ENCODE measurements around the gene SMPD3. TPM values are rescaled to one million over a fixed set of nuclear protein-coding genes. Genes with fewer than 3 reads are reported as not detected.
"Not testable (repeated sequence)": the region's sequence is repeated elsewhere in the genome, so short reads cannot be mapped to it uniquely, and the experiment has no call there.

The SMPD3 gene
- polyA plus RNA-seq (ENCODE audit: insufficient read length in 3 of 3), result 1 to 10 TPM; 1.0 to 2.2 (median 1.5) TPM
- long read RNA-seq, donor 1, result 0 reads
- long read RNA-seq, donor 2, result 0 reads
- long read RNA-seq, donor 3, result 0 reads
- long read RNA-seq, donor 4, result 0 reads
- long read RNA-seq, donor 5, result 0 reads
- long read RNA-seq, donor 6, result 0 reads
- long read RNA-seq, donor 7, result 0 reads
- long read RNA-seq, donor 8, result 0 reads
- long read RNA-seq, donor 9, result 0 reads
- long read RNA-seq, donor 10, result 0 reads
- long read RNA-seq, donor 11, result 0 reads
- long read RNA-seq, donor 12, result 0 reads
- long read RNA-seq, donor 13, result 0 reads
- long read RNA-seq, donor 14, result 0 reads
- long read RNA-seq, donor 15, result 0 reads
- long read RNA-seq, donor 16, result 0 reads

DNA sequence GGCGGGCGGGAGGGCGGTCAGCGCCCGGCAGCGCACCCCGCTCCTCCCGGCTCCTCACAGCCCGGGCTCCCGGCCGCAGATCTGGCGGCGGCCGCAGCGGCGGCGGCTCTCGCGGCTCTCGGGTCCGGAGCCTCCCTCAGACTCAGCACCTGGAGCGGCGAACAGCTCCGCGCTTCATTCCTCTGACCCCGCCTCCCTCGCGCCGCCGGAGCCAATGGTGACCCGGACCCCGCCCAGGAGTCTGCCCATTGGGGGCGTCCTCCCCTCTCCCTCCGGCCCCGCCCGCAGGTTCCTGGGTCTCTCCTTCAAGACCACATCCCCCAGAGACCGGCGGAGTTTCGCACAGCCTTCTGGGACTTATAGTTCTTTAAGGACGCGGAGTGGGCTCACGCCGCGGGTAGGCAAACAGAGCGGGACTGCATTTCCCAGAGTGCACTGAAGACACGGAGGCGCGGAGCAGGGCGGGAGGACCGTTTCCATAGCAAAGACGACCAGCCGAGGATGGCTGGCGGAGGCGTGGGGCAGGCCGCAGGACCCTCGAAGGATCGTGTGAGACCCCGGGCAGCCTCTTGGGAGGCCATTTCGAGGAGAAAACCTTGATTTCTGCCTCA is at the start of gene SMPD3:
SMPD3 (minus strand) TSS at position 149 of the 611 bp plus-strand sequence. CDS start 76,327 bp downstream, outside the sequence.
- peak; percentile 99 for DNase-seq

DNA sequence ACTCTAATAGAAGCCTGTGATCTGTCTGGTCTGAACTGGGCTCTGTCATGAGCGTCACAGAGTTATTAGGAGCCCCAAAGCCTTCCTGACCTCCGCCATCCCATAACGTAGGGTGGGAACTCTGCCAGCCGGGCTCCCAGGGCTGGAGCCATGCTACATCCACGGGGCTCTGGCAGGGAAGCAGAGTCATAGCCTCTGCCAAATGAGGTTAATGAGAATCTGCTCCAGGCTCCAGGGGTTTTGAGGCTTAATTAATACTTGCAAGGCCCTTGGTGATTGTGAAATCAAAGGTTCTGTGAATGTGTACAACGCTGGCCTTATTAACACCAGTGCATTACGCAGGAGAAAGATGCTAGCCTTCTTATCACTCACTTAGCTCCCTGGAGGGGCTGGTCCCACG is 48.4 kb upstream of the SMPD3 start:
- DNase-seq, result no peak

DNA sequence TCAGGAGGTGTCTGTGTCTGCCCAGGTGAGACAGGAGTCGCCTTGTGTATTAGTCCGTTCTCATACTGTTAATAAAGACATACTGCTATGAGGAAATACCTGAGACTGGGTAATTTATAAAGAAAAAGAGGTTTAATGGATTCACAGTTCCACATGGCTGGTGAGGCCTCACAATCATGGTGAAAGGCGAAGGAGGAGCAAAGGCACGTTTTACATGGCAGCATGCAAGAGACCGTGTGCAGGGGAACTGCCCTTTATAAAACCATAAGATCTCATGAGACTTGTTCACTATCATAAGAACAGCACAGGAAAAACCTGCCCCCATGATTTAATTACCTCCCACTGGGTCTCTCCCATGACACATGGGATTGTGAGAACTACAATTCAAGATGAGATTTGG is 46.0 kb upstream of the SMPD3 start:
- not testable (repeated sequence) for DNase-seq

DNA sequence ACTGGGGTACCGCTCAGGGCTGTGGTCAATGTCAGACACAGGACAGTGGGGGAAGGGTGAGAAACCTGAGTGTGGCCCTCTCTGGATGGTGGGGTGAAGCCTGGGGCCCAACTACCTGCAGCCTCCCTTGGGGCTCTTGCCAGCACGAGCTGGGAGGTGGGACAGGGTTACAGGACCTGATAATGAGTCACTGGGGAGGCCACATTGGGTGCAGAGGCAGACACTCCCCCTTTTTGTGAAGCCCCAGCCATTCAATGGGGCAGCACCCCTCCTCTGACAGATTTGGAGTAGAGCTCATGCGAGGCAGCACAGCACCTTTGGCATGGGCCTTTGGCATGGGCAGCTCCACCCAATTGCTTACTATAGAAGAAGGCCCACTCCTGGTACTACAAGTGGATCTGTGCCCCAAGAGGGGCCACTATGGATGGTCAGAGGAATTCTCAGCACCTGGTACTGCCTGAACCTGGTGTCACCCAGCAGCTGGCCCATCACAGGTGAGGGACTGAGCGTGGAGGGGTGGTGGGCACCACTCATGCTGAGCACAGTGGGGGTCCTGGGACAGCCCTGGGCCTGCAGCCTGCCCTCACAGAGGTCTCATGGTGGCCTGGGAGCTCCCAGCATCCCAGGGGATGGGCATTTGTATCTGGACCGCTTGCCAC is 45.2 kb upstream of the SMPD3 start:
- DNase-seq, result no peak

DNA sequence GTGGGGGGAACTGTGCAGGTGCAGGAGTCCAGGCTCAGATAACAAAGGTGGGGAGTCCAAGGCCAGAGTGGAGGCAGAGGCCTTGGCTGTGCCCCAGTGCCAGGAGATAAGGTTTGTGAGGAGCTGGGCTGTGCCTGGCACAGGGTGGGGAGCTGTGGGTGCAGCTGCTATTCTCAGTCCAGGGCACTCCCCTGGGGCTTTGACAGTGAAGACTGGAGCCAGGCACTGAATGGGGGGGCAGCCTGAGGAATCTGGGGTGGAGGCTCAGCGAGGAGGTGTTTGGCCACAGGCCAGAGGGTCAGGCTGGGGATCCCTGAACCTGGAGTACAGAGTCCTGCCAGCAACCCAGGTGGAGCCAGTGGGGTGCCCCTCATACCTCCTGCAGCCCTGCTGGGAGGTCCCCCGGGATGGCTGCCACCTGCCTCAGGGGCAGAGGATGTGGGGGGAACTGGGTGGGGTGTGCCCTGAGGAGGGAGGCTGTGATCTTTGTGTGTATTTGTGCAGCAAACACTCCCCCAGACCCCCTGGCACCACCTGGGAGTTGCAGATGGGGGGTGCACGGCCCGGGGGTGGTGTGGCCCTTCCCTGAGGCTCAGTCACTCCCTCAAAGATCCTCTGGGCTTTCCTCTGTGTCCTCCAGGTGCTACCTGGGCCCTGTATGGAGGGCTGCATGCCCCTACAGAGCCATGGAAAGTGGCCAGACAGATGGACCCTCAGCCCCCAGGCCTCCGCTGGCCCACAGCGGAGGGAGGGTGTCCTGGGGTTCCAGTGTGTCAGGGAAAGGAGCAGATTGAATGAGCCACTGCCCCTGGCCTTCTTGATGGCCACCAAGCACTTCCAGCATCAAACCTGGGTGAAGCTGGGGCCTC is 44.5 kb upstream of the SMPD3 start:
- no peak for DNase-seq

DNA sequence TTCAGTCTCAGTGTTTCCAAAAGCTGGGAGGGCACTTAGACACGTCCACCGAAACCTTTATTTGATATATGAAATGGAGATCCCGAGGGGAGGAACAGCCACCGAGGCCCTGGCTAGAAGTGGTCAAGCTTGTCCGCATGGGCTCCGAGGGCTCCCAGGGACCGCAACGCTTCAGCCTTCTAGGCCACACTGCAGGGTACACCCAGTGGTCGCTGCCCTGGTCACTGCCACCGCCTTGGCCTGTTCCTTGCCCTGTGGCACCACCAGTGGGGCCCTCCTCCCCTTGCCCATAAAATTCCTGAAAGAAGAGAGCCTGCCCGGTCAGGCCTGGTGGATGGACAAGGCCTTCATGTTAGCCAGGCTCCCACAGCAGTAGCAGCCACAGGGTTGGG is 43.8 kb upstream of the SMPD3 start:
- DNase-seq, result no peak

DNA sequence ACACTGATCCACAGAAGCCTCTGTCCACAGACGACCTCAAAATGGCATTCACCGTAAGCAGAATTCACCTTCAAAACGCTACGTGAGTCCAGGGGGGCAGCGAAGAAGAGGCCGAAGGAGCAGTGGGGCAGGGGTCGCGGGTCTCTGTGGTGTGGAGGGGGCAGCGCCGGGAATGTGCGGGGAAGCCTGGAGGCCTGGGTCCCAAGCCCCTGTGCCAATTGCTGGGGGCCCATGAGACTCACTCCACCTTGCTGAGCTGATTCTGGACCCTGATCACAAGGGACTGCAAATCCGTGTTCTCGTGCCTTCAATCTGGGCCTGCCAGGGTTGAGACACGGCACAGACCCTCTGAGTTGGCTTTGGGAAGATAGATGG is 43.3 kb upstream of the SMPD3 start:
- DNase-seq, result no peak

DNA sequence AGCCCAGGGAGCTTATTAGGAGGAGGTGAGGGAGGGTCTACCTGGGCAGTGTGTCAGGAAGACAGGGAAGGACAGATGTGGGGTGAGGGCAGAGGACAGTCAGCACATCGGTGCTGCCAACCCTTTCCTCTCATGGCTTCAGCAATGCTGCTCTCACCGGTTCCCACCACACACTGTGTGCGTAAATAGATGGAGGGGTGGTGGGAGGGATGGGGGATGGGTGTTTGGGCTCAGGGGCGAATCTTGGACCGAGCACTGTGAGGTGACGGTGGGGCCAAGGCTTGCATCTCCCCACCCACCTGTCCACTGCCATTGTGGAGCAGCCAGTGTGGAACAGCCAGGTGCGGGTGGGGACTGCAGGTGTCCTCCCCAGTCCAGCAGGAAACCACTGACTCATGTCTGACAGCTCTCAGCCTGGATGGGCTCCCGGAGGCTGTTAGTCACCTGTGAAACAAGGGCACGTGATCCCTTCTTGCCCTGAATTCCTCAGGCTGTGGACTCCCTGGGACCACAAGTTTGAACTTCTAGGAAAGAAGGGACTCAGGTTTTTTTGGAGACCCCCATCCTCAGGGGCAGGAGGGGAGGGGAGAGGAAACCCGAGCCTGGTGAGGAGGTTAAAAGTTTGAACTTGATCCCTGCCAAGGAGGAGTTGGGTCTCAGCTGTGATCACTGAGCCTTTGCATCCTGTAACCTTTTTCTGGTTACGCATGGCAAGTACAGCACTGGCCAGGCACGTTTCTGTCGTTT is 42.7 kb upstream of the SMPD3 start:
- DNase-seq, result peak; percentile 61

DNA sequence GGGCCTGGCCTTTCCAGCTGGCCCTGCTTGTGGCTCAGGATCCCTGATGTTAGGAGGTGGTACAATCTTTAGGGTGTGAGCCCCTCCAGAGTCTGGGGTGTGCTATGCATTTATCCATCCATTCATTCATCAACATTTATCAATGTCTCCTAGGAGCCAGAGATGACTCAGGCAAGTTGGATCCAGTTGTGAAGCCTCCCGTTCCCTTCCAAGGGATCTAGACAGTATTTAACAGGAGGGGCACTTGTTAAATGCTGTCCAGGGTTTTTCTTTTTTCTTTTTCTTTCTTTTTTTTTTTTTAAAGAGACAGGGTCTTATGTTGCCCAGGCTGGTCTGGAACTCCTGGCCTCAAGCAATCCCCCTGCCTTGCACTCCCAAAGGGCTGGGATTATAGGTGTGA is 42.0 kb upstream of the SMPD3 start:
- no peak for DNase-seq

DNA sequence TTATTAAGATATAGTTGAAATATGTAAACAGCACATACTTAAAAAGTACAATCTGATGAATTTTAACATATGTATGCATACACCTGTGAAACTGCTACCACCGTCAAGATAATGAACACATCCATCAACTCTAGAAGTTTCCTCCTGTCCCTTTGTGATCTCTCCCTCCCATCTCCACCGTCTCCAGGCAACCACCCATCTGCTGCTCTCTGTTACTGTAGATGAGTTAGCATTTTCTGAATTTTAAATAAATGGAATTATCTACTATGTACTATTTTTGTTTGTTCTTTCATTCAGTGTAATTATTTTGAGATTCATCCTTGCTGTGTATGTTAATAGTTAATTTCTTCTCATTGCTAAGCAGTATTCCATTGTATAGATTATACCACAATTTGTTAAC is 40.2 kb upstream of the SMPD3 start:
- no peak for DNase-seq

DNA sequence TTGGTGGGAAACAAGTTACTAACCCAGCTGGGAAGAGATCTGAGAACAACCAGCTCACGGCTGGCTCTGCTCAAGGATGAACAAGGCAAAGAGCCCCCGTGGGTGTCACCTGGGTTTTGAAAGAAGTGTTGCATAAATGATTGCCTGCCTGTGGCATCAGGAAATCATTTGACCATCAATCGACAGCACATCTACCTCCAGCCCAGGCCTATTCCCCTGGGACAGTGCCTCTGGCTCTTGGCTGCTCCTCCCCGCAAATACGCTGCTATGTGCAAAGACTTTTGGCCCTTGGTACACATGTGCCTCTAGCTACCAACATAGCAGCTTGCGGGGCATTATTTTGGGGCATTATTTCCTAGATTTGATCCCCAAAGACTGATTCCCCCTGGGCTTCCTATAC is 39.4 kb upstream of the SMPD3 start:
- no peak for DNase-seq

DNA sequence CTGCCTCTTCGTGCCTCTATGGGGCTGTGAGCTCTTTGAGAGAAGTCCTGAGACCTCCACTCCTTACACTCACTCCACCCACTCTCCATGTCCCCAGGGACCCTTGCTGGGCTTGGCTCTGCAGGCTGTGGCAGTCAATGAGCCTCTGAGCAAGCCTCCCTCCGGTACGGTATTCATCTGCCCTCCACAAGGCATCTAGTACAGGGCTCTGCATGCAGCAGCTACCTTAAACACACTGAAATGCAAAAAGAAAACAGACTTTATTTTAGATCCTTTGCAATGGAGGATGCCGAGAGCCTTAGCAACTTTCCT is 38.9 kb upstream of the SMPD3 start:
- no peak for DNase-seq

DNA sequence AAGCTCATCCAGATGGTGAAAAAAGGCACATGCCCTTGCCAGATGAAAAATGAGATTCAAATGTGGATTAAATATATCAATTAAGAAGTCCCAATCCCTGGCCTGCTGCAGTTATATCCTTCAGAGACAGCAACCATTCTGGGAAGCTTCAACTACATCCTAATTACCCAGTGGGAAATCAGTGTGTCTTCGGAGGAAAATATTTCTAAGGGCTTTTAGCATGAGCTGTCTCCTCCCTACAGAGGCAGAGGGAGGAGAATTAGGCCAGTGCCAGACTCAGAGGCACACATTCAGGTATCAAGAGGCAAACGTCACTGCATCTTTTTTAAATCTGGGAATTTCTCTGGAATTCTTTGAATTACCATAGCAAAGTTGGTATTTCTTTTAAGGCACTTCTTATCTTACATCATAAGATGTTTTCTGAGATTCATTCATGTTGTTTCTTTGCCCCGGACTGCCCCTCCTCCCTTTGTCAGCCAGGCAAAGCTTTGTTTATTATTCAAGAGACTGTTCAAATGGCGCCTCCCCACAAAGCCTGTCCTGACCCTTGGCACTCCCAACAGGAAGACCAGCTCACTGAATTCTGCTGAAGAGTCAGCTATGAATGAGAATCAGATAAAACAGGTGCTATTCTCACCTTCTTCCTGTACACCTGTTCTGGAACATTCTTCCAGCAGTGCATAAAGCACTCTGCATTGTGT is 38.3 kb upstream of the SMPD3 start:
- DNase-seq, result no peak

DNA sequence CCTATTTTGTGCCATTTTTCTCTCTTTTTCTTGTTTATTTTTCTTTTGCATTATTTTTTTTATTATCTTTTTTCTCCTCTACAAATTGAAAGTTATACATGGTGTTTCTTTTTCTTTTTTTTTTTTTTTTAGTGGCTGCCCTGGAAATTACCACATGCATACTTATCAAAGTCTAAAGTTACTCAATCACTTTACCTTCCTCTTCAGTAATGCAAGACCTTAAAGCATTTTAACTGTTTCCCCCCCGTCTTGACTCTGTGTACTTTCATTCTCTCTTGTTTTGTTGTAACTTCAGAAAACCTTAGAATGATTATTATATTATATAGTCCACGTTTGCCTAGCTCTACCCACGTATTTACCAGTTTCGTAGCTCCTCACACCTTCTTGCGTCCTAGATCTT is 33.3 kb upstream of the SMPD3 start:
- no peak for DNase-seq

DNA sequence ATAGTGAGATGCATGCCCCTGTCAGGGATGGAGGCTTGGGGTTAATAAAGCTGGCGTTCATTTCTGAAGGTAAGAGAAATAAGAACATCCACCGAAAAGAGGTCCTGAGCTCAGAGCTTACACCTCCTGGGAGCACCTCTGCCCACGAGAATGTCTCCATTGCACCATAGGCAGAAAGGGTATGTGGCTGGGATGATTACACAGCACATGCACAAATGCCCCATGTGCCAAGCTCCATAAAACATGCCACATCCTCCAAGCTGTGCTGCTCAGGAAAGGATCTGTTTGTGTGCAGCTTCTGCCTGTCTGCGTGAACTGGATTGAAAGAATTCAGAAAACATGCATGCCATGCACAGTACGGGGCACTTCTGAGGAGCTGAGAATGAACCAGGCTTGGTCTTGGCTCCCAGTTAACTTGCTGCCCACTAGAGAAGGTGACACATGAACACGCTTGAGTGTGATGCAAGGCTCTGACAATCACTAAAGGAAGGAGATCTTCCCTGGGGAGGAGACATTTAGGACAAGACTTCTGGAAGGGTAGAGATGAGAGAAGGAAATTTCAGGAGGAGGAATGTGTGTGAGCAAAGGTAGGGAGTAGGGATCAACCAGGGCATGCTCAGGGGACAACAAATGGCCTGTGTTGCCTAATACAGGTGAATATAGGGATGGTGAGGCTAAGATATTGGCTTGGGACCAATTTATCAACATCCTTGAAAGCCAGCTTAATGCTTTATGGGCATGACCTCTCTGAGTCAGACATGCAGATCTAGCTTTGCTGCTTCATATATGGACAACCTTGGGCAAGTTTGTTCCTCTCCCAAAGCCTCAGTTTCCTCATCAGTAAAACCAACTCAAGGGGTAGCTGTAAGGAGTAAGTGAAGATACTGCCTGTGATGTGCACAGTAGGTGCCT is 32.0 kb upstream of the SMPD3 start:
- no peak for DNase-seq

DNA sequence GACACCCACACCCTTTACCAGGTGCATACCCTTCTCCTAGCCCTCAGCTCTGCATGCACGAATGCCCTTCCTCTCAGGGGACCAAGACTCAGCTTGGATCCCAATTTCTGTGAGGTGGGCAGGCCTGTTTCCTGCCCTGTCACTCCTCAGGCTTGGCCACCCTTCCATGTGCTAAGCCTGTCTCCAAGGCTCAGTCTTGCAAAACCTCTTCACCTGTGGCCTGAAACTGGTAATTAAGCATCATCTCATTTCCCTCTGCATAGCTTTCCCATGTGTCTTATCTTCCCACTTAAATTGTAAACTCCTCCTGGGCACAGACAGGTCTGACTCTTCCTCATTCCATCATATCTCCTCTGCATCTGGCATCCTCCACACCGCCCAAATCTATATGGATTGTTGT is 31.0 kb upstream of the SMPD3 start:
- no peak for DNase-seq

DNA sequence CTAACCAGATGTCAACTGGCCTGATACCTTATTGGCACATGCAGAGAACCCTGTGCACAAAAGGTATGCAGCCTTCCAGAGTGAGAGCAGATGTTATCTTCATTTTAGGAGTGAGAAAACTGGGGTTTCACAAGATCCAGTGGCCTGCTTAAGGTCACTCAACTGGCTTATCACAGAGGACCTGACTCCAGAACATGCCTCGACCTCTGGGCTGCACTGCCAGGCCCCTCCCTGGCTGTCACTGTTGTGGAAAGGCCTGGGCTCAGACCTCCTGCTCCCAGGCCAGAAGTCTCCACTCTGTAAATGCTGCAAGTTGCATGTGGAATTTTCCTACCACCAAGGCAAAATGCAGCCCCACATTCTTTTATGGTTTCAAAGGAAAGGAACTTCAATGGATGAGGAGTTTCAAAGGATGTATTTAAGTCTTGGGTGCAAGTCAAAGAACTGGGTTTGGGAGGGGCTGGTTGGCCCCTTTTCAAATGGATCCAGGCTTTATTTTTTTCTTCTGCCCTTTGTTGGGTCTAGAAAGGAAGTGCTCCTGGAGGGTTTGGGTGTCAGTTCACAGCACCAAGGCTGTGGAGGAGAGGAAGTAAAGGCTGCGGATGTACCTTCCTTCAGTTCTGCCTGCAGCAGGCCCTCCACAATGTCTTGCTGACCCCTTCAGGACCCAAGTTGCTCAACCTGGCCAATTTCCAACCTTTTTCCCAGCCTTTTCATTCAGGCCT is 30.4 kb upstream of the SMPD3 start:
- DNase-seq, result no peak

DNA sequence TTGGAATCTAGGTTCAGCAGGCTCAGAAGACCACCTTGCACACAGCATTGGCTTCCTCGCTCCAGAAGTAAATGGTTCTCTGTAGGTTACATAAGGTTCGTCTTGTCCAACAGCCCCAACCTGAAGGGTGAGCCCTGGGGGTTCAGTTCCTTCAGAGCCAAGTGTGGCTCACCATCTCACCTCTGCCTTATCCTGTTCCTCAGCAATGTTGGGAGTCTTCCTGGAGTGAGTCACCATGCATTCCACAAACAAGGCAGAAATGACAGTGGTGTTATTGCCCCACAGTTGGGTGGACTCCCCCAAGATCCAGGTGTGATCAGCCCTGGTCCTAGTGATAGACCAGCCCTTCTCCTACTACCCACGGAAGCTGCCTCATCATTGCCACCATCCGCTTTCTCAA is 26.8 kb upstream of the SMPD3 start:
- DNase-seq, result no peak

DNA sequence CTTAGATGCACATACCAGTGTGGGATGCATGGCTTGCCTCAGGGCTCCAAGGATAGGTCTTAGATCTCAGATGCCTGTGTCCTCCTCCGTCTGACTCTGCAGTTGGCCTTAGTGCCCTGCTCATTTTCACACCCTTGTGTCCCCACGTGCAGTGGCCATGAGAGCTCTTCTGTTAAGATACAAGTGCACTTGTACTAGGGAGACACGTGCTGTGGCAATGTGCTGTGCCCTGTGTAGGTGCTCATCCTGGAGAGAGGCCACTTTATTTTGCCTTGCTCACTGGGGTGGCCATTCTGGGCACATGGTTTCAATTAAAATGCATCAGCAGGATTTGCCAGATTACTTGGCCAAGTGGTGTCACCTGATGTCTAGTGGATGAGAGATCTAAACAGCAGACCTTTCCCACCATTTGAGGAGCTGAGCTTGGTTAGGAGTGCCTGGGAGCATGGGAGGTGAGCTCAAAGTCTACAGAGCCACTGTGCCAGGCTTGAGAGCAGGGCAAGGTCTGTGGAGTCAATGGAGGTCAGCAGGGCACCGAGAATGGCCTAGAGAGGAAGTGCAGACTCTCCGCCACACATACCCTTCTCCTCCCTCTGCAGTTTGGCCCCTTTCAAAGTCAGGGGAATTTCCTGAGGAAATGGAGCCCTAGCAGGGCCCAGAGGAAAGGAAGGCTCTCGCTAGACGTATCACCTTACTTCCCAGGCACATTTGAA is 25.2 kb upstream of the SMPD3 start:
- no peak for DNase-seq
